Activated CD4-positive, alpha-beta T cell treated with anti-CD3 and anti-CD28 coated beads, Interleukin-2, Interleukin-6, amounts not matched to agents 100 ng/mL and 50 ng/mL, durations not matched to agents 16 hours and 8 hours (primary cell): ENCODE results near the gene UNC13D.
"Not testable (repeated sequence)": the region's sequence is repeated elsewhere in the genome, so short reads cannot be mapped to it uniquely, and the experiment has no call there.

Experiments
- DNase-seq: peaks from one replicate; pipeline ENCODE4 v3.0.0-alpha.2; 2020

Gene UNC13D

DNA sequence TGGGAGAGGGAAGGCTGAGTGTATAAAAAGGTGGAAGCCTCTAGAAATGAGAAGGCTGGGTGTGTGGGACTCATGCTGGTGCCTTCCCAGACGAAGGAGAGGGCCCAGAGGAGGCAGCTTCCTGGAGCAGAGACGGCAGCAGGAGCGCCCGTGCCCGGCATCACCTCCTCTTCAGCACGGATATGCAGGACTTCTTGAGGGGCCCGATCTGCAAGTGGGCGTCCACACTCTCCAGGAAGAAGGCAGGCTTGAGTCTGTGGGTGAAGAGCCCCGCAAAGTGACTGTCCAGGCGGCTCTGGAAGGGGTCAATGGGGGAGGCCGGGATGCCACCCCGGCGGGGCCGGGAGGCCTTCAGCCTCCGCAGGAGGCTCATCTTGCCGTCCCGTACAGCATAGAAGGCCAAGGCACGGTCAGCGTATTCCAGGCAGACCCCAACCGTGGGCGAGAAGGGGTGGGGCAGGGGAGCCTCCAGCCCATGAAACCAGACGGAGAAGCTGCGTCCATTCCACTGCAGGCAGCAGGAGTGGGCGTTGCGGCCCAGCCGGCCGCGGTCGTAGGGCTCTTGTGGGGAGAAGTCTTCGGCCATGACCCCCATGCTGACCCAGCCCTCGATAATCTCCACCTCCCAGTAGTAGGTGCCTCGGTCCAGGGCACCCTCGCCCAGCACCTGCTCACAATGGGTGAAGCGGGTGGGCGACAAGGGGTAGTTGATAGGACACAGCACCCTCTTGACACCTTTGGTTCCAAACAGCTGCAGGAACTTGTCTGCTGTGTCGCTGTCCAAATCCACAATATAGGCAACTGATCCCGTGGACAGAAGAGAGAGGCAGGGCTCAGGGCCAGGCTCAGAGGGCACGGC is 30.3 kb upstream of the UNC13D start:
- DNase-seq: no peak

DNA sequence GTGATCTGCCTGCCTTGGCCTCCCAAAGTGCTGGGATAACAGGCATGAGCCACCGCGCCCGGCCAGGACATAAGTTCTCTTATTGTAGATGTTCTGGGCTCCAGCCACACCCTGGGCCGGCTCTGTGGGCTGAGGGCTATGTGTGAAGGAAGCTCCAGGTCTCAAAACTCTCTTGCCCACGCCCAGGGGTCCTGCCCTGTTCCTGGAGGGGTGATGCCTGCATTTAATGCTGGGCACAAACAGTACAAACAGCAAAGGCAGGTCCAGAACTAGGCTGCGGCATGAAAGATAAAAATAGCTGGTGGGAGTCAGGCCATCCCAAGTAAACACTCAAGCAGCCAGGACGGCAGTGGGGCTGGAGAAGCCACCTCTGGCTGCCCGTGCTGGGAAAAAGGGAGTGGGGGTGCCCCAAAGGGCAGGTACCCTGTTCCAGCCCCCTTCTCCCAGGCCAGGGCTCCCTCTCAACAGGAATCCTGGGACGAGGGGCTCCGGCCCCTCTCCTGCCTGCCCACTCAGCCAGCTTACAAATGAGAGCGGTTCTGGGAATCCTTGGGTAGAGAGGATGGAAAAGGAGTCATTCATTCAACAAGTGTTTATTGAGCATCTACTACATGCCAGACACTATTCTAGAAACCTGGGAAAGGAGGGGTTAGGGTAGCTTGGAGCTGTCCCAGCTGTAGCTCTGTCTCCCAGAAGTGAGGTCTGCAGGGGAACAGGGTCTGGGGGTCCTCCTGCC is 29.6 kb upstream of the UNC13D start:
- DNase-seq: no peak

DNA sequence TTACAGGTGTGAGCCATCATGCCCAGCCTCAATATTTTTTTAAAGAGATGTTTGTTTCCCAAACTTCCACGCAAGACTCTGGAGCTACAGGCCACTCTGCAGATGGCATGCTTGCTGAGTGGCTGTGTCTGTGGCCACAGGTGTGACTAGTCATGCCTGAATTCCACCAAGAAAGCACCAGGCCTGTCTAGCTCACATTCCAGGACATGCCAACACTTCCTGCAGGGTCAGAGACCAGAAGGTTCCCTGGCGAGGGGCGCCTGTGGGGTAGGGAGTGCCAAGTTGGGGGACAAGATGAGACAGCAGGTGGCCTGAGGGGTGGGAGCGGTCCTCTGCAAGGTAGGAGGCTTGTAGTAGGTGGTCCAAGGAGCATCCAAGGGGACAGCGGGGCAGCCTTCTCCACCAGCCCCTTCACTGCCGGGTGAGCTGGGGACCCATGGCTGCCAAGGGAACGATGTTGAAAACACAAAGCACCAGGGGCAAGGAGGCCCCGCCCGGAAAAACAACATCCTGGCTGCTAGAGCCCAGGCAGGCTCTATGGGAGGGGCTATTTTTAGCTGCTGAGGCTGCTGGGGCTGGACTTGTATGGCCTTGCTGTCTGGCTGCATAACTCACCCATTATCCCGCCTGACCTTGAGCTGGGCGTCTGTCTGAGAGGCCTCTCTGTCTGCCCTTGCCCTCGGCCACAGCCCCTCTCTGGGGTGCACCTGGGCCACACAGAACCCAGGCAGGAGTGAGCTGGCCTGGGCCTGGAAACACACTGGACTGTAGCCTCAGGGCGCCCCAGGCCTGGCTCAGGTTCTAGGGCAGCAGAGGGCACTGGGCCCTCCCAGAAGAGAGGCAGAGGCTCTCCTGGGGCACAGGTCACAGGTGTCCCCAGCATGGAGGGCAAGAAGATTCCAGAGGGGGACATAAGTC is 28.5 kb upstream of the UNC13D start:
- DNase-seq: peak; percentile 63

DNA sequence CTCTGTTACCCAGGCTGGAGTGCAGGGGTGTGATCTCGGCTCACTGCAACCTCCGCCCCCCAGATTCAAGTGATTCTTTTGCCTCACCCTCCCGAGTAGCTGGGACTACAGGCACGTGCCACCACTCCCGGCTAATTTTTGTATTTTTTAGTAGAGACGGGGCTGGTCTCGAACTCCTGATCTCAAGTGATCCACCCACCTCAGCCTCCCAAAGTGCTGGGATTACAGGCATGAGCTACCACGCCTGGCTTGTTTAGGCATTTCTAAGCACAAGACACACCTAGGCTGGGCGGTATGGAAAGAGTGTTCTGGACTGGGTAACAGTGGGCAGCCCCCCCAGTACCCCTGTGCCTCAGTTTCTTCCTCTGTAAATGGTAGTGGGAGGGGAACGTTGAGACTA is 26.0 kb upstream of the UNC13D start:
- not testable (repeated sequence) for DNase-seq

DNA sequence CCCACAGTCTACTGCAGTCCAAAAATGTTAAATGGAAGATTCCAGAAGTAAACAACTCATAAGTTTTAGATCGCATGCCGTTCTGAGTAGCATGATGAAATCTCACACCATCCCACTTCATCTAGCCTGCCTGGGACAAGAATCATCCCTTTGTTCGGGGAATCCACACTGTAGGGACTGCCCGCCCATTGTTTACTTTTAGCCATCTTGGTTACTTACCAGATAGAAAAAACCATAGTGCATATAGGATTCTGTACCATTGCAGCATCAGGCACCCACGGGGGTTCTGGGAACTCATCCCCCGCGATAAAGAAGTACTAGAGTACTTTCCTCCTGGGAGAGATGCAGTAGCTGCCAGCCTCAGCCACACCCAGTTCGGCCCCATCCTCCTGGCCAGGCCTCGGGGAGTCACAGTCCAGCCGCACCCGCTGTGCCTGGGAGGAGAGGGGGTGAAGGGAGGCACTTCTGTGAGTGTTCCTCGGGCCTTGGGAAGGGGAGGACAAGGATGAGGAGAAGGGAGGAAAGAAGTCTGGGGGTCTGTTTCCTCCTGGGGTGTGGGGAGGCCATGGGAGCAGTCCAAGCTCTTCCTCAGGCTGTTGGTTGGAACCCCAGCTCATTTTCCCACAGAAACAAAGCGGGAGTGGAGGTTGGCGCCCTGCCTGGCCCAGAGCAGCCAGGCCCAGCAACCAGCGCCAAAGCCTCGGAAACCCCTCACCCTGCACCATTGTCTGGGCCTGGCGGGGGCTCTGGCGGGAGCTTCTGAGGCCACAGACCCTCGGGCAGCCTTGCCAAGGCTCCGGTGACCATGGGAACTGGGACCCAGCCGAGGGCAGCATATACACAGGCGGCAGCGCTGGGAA is 25.3 kb upstream of the UNC13D start:
- DNase-seq: no peak

DNA sequence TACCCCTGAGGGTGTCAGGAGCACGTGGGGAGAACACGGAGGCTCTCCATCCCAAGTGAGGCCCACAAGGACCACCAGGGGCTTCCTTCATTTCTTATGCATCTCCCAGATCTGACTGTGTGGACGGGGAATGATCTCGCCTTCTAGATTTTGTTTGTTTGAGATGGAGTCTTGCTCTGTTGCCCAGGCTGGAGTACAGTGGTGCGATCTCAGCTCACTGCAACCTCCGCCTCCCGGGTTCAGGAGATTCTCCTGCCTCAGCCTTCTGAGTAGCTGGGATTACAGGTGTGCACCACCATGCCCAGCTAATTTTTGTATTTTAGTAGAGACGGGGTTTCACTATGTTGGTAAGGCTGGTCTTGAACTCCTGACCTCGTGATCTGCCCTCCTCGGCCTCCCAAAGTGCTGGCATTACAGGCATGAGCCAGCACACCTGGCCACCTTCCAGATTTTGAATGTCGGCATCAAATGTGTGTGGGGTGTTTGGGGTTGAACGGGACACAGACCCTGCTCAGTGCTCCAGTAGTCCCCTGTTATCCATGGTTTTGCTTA is 24.6 kb upstream of the UNC13D start:
- DNase-seq: not testable (repeated sequence)

DNA sequence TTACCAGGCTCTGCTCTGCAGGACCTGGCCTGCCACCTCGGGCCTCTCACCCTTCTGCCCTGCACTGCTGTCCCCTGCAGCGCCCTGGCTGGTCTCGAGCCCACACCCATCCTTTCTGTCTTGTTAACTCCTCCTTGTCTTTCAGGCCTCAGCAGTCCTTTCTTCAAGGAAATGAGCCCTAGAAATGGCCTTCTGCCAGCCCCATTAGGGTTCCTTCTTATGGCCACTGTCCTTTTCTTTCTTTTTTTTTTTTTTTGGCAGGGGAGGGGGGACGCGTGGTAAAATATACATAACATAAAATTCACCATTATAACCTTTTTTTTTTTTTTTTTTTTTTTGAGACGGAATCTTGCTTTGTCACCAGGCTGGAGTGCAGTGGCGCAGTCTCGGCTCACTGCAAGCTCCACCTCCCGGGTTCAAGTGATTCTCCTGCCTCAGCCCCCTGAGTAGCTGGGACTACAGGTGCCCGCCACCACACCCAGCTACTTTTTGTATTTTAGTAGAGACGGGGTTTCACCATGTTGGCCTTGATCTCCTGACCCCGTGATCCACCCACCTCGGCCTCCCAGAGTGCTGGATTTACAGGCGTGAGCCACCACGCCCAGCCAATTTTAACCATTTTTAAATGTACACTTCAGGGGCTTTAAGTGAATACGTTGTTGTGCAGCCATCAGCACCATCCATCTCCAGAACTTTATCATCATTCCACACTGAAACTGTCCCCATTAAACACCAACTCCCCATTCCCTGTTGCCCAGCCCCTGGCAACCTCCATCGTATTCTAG is 21.4 kb upstream of the UNC13D start:
- not testable (repeated sequence) for DNase-seq

DNA sequence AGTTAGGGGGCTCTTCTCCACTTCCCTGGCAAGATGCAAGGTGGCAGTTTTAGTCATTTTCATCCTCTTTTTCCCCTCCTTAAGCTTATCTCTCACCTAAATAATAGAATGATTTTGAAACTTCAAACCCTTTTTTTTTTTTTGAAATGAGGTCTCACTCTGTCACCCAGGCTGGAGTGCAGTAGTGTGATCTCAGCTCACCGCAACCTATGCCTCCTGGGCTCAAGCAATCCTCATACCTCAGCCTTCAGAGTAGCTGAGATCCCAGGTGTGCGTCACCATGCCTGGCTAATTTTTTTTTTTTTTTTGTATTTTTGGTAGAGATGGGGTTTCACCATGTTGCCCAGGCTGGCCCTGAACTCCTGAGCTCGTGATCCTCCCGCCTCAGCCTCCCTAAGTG is 20.7 kb upstream of the UNC13D start:
- peak; percentile 53 for DNase-seq

DNA sequence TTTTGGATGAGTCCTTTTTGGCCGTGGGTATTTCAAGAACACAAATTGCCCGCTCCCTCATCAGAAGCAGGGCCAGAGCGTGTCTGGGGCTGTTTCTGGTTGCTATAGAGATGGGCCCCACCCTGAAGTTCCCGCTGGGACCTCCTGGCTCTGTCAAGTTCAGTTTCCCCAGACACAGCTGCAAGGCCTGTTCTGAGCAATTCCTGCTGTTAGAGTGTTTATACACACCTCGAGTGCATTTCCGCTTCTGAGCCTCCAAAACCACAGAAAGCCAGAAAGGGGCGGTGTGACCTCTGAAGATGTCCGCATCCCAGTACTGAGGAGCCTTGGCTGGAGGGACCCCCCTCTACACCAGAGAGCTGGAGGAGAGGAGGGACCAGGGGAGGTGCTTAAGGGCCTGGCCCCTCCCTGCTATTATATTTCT is 20.3 kb upstream of the UNC13D start:
- peak; percentile 86 for DNase-seq

DNA sequence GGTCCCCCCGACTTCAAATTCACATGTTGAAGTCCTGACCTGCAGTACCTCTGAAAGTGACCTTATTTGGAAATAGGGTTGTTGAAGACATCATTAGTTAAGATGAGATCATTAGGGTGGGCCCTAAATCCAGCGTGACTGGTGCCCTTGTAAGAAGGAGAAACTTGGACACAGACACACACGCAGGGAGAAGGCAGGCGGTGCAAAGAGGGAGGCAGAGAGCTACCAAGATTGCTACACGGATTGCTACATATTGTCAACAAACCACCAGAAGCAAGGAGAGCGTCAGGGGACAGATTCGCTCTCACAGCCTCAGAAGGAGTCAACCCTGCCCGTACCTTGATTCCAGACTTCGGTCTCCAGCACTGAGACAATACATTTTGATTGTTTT is 17.7 kb upstream of the UNC13D start:
- no peak for DNase-seq

DNA sequence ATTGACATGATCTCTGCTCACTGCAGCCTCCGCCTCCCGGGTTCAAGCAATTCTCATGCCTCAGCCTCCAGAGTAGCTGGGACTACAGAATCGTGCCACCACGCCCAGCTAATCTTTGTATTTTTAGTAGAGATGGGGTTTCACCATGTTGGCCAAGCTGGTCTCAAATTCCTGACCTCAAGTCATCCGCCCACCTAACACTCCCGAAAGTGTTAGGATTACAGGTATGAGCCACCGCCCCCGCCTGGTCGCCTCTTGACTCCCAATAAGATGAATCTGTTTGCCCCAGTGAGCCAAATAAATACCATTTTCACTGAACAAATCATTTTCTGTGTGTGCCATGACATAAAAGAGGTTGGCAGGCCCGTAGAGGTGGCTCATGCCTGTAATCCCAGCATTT is 15.2 kb upstream of the UNC13D start:
- DNase-seq: not testable (repeated sequence)

DNA sequence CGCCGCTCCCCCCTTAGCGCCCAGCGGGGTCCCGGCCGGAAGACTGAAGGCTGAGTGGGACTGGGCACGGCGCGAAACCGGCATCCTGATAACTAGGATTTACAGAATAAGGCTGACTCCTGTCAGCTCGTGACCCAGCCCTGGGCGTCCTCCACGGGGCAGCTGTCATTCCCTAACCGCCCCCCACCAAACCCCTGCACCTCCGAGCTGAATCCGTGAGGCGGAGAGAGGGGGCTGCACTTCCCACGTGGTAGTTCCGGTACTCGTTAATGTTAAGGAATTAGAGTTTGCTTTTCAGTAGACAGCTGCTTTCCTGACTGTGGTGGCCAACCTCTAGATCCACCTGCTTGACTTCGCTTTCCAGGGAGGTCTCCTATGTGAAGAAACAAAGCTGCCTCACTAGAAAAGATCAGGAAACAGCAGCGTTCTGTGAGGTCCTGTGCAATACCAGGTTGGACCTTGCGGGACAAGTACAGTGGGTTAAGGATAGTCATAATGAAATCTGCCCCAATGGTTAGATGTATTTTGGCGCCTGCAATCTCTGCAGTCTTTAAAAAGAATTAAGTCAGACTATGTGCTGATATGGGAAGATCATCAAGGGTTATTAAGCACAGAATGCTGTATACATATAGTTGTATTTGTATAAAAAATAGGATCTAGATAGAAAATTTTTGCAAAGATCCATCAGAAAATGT is 12.0 kb upstream of the UNC13D start:
- DNase-seq: peak; percentile 57

DNA sequence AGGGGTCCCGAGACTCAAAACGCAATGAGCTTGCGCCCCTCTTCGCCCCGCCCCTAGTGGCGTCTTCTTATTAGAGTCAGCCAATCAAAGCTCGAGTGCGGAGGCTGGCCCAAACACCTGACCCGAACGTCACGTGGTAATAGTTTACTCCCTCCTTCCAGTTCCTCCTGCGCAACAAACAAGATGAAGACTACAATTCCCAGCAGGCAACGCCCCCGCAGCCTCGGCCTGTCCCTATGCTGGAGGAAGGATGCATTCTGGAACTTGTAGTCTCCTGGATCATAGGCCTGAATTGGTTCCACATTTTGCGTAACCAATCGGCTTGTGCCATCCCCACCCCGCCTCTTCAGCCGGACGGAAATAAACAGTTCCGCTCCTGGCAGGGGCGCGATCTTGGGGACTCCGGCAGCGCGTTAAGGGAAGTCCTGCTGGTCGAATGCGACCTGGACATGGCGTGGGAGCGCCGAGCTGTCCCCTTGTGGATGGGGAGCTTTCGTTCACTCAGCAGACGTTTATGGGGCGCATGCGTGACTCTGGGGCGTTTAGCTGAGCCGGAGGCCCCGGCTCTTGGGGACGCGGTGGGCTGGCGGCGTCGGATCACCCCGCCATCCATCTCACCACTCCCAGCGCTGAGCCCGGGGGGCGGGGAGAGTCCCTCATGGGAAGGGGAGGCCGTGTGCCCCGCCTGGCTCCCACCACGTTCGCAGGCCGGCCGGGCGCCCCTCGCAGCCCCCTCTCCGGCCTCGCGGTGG is 11.3 kb upstream of the UNC13D start, which contains the start of gene WBP2:
Gene WBP2 (minus strand): TSS at position 26 of the 752 bp plus-strand sequence. CDS start 38 bp downstream, outside the sequence.
- peak; percentile 99 for DNase-seq

DNA sequence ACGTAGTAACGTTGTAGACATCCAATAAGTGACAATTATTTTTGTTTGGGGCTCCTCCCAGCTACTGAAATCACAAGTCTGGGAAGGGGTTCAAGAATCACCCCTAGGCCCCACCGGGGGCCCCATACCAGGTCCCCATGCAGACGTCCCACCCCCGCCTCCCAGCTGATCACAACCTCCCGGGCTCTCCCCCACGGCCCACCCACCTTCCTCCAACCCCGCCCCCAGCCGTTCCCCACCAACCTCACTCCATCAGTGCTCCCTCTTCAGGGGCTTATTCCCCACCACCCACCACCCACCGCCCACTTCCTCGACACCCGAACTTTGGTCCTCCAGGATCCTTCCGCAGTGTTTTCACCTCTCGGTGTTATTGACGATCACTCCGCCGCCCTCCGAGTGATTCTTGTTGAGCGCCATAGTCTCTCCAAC is 10.7 kb upstream of the UNC13D start:
- DNase-seq: no peak

DNA sequence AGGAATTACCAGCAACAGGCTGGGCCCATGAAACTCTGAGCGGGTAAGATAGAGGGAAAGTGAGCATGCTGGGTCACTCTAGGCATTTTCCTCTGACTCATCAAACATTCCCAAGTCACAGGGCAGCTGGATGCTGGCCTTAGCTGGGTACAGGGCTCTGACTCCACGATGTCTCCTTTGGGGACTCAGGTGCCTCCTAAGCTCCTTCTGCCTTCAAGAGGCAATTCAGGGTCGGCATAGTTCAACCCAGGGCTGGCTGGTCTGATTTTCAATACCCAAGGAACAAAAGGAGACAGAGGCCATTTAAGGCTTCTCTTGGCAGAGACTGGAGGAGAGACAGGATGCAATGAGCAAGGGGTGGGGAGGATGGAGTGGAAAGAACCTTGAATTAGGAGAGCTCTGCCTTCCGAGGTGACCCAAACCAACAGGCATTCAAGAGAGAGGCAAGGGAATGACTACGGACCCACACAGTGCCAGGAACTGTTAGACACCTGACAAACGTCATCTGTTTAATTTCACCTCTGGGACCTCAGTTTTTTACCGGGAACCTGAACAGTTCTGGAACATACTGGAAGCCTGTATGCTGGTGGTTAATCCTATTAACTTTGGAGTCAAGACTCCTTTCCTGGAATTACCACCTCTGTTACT is 10.0 kb upstream of the UNC13D start:
- DNase-seq: no peak

DNA sequence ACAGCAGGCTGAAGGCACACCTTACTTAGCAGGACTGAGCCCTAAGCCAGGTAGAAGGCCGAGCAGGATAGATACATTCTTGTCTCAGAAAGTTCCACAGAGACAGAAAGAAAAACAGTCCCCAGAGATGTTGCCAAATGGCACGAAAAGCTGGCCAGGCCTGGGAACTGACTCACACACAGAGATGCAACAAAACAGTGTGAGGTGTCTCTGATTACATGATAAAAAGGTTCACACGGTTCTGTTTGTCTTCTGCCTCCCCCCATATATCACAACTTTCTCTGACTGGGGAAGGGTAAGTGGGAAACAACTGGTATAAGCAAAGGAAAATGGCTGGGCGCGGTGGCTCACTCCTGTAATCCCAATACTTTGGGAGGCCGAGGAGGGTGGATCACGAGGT is 9.2 kb upstream of the UNC13D start:
- no peak for DNase-seq

DNA sequence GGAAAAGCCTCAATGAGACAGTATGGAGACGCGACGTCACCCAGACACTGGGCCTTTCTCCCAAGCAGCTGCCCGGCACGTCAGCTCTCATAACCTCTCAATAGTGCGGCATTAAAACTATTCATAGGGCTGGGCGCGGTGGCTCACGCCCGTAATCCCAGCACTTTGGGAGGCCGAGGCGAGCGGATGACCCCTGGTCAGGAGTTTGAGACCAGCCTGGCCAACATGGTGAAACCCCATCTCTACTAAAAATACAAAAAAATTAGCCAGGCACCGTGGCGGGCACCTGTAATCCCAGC is 7.4 kb upstream of the UNC13D start:
- DNase-seq: not testable (repeated sequence)

DNA sequence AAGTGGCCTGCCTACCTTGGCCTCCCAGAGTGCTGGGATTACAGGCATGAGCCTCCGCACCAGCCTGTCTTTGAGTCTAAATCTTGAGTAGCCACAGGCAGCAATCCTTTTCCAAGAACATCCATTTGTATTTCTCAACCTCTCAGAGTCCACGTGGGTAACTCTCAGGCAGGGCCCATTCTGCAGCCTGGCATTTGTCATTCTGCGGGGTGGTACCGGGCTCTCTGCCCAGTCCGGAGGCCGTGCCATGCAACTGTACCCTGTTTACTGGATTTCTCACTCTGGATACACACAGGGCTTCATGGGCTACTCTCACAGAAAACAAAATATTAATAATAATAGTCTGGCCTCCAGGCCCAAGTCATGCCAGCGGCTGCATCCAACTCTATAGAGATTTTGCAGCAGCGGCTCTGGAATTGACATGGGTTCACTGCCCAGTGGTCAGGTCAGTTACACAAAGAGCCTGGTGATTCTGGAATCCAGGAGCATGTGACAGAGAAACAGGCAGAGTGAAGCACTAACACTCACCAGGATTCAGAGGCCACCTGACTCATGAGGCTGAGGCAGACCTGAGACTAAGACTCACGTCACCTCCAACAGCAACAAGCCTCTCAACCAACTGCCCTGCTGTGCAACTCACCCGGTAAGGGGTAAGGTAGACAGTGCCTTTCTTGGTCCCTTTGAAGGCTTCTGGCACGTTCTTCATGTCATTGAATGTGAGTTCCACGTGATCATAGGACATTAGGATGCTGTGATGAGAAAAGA is 6.9 kb upstream of the UNC13D start:
- no peak for DNase-seq
